CD1c-positive myeloid dendritic cell (primary cell): ENCODE measurements around the gene KDM2A.

Experiments
- DNase-seq: peaks from one replicate; pipeline ENCODE4 v3.0.0-alpha.2; 2016; ENCODE audit errors: extremely low spot score

Gene KDM2A

DNA sequence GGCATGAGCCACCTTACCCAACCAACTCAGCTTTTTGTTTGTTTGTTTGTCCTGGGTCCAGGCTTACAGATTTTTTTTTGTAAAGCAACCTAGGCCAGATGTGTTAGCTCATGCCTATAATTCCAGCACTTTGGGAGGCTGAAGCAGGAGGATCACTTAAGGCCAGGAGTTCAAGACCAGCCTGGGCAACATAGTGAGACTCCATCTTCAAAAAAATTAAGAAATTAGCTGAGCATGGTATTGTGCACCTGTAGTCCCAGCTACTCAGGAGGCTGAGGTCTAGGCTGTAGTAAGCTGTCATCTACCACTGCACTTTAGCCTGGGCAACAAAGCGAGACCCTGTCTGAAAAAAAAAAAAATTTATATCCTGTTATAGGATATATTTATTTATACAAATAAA is 118.5 kb downstream of the KDM2A start:
- no peak for DNase-seq

DNA sequence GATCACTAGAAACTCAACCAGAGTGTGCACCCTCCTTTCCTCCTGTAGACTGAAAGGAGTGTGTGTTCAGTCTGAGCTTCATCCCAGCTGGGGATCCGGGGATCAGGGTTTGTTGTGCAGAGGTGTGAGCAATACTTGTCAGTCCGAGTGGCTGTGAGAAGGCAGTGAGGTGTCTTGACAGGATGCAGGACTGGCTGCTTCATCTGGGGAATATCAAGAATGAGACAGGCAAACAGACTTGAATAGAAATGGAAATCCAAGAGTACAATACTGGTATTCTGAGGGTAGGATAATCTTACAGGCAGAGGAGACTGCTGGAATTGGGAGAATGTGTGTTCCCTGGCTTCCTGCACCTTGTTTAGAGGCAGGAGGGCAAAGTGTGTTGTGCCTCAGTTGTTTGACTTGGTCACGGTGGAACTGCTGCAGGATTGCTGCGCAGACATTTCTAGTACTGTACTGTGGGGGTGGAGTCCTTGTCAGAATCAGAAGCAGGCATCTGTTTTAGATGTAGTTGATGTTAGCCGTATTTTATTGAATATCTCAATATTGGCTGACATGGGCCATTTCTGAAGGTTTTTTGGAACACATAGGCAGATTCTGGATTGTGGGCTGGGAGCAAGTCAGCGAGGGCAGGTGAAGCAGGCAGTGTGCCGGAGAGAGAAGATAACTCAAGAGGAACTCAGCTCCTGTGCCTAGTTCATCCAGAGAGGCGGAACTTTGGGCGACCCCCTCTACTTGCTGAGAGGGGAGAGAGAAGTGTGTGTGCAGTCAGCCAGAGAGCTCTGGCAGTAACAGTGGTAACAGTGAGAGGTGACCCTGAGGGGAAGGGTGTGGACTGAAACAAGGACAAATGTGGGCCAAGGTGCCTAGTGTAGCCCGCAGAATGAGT is 120.1 kb downstream of the KDM2A start:
- no peak for DNase-seq

DNA sequence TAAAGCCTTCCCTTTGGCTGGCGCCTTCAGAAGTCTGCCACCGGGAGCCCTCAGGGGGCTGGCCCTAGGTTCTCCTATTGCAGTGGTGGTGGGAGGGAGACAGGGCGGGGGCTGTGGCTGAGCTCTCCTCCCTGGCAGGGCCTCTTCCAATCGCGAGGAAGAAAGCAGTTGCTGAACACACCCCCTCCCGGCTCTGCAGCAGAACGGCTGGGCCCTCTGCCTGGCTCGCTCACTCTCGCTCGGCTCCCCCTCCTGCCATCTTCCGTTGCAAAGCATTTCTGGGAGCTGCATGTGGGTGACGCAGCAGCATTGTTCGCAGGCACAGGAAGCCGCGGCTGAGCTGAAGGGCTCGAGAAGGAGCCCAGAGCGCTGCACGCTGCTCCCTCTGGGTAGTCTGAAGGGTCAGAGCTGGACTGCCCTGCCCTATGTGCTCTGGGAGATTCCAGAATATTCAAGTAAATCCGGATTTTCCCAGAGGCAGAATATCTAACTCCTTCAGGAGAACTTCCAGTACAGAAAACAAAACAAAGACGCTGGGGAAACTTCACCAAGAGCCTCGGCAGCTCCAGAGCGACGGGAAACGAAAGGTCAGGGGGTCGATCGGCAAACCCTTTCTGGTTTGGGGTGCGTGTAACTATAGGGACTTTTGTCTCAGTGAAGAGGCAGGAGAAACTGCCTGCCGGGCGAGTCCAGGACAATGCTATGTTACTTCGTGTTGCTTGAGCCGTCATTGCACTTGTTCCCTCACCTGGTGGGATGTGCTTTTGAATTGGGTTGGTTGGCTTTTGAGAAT is 120.9 kb downstream of the KDM2A start:
- DNase-seq, result peak; percentile 97

DNA sequence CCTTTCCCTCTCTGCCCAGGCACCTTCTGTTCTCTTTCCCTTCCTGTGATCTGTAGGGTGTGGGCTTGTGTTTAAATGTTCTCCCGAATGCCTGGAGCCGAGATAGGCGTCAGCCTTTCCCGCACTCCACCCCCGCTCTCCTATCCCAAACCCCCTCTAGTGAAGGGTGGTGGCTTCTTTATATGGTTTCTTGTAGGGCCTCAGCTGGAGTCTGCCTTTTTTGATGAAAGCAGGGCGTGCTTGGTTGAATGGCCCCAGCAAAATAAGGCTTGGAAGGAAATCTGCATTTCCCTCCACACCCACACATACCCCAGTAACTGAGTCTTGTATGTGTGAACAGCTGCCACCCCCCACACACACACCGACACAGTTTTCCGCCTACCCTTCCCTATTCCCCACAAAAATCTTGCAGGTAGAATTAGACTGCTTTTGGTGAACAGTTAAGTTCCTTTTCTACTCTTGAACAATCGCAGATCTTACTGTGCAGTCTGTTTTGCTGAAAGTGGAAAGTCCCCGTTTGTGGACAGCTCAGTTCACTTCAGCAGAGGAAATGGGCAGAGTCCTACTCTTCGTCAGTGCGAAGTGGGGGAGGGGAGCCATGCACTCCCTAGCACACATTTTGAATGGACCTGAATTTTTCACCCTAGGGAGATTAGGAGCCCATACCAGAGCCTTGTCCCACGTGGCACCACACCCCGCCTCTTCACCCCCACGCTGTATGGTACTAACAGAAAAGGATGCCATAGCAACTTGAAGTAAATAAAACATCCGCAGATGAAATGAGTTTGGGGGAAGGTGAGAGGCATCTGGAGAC is 121.7 kb downstream of the KDM2A start:
- peak; percentile 92 for DNase-seq

DNA sequence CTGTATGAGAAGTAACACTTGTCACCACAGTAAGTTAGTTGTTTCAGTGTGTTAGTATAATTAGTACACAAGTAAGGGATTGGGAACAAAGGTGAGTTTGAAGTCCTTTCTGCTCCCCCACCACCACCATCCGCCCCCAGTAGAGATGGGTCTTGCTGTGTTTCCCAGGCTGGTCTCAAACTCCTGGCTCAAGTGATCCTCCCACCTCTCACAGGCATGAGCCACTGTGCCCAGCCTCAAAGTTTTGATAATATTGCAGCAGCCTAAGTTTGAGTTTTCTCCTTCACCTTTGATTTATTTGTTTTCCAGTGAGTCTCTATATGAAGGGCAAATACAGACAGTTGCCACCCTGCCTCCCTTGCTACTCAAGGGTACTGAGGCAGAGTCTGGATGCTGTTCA is 123.5 kb downstream of the KDM2A start:
- DNase-seq, result no peak

DNA sequence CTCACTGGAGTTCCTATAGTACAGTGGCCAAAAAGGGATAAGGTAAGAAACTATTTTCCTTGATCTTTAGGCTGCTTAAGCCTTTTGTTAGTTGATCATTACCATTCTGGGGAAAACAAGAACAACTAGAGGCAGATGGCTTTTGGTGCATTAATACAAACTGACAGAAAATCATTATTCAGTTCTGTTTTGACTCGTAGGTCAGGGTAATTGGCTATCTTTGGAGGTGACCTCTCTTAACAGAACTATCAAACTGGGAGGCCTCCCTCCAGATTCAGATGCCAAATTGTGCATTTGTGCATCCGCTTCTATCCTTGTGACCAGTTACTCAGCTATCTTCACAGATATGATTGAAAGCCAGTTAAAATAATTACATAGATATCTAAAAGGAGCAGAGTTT is 124.0 kb downstream of the KDM2A start:
- no peak for DNase-seq

DNA sequence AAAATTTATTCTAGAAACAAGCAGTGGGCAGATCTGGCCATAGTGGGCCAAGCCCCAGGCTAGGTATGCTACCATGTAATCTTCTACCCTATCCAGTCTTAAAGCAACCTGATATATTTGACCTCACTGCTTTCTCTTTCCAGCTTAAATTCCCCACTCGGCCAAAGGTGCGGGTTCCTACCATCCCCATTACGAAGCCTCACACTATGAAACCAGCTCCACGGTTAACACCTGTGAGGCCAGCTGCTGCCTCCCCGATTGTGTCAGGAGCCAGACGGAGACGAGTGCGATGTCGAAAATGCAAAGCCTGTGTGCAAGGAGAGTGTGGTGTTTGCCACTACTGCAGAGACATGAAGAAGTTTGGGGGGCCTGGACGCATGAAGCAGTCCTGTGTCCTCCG is 126.0 kb downstream of the KDM2A start:
- no peak for DNase-seq

GRCh38 chr11:67247946-67248550 is 129.0 kb downstream of the KDM2A start:
- DNase-seq, result no peak

- DNase-seq, result no peak
Measured at GRCh38 chr11:67248653-67249052, 129.6 kb downstream of the KDM2A start.

DNA sequence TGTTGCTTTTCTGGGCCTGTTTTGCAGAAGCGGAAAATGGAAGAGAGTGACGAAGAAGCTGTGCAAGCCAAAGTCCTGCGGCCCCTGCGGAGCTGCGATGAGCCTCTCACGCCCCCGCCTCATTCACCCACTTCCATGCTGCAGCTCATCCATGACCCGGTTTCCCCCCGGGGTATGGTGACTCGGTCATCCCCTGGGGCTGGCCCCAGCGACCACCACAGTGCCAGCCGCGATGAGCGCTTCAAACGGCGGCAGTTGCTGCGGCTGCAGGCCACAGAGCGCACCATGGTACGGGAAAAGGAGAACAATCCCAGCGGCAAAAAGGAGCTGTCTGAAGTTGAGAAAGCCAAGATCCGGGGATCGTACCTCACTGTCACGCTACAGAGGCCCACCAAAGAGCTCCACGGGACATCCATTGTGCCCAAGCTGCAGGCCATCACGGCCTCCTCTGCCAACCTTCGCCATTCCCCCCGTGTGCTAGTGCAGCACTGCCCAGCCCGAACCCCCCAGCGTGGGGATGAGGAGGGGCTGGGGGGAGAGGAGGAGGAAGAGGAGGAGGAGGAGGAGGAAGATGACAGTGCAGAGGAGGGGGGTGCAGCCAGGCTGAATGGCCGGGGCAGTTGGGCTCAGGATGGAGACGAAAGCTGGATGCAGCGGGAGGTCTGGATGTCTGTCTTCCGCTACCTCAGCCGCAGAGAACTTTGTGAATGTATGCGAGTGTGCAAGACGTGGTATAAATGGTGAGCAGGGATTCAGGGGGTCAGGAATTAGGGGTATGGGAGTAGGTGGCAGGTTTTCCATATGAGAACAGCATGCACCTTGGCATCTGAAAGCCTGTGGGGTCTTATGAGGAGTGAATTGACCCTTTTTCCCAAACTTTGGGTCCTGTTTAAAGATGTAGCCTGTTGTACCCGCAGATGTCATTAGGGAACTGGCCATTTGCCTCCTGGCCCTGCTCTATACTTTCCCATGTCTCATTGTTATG is 131.3 kb downstream of the KDM2A start:
- DNase-seq, result no peak

DNA sequence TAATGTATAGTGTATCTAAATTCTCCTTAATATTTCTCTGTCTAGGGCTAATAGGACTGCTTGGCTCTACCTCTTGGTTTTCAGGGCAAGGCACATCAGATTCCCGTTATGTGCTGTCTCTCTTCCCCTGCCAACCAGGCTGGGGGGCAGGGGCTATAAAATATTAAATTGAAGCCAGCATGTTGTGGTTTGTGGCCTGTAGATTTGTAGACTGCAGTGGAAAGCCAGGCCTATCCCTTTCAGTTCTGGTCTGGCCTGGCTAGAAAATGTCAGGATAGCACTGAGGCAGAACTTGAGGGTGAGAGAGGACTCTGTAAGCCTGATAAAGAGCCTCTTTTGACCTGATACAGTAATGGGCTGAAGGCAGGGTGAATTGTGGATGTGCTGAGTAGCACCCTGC is 132.8 kb downstream of the KDM2A start:
- no peak for DNase-seq

- DNase-seq, result peak; percentile 85
Measured at GRCh38 chr11:67252831-67253239, 133.8 kb downstream of the KDM2A start.

GRCh38 chr11:67253872-67254624 is 135.0 kb downstream of the KDM2A start:
- no peak for DNase-seq

- DNase-seq, result no peak
Measured at GRCh38 chr11:67254798-67255197, 135.7 kb downstream of the KDM2A start.

DNA sequence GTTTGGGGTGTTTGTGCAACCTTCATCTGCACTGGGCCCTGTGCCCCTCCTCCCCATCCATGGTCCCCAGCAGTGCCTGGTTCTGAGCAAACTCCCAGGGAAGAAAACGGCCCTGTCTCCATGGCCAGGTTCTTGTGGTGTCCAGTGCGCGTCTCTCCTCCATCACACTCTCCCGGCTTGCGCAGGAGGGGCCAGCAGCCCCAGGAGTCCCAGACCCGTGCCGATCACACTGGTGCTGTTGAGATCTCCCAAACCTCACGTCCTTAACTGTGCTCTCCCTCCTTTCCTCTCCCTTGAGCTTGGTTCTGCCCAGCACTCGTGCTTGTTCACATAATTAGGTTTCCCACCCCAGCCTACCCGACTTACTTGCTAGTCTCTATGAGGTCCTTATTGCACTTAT is 136.3 kb downstream of the KDM2A start:
- no peak for DNase-seq

DNA sequence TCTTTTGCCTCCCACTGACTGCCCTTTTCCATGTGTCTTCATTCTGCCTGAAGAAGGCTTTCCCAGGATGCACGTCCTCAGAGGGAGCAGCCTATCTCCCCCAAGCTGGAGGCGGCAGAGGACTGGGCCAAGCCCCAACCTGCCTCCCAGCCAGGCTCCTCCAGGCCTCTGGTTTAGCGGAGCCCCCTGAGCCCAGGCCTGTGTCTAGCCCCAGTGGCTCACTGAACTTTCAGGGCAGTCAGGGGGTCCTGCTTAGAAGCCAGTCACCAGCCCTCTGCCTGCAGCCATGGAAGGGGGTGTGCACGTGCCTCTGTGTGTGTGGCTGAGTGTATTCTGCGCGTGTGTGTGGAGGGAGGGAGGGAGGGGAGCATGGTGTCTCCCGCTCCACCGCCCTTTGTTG is 136.8 kb downstream of the KDM2A start:
- no peak for DNase-seq

DNA sequence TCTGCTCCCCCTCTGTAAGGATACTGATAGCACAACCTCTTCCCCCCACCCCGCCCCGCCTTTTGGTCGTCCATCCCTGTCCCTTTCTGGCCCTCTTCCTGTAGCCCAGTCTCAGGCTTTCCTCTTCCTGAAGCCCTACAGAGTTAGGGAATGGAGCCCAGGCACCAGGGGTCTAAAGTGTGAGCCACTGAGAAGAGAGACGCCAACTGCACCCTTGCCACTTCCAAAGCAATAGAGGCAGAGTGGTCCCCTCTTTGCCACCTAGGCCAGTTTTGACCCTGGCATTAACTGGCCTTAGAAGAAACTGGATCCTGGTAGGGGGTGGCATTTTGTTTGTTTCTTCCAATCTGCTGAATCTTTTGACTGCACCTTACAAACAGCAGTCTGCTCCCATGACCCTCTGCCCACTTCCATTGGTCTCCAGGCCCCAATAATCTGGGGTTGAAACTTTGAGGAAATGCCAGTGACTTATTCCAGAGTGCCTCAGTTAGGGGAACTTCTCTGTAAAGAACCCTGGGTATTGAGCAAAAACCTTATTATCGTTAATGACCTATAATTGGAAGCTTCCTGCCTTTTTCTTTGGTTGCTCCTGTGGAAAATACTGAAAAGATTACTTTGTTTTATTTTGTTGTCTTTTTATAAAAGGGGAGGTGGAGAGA is 137.5 kb downstream of the KDM2A start:
- DNase-seq, result no peak

DNA sequence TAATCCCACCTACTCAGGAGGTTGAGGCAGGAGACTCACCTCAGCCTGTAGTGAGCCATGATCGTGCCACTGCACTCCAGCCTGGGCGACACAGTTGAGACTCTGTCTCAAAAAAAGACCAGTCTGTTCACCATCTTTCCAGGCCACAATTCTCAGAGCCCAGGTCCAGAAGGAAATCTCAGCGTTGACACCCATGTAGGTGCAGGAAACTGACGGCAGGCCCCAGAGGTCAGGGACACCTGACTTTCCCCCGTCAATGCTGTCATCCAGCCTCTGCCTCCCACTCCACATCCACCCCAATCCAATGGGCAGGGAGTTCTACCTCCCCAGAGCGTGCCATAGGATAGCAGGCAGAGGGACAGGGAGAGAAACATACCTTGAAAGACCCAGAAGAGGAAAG is 141.3 kb downstream of the KDM2A start:
- no peak for DNase-seq
